Nephron (organoid): ENCODE measurements around the gene ITGA7.

Experiments used
- H3K27ac Mint-ChIP-seq, 3 experiments: 2 replicates each; pipeline ENCODE4 v1.8.0; 2020; ENCODE audit warnings: mixed read lengths in 3 of 3, mild to moderate bottlenecking in 2 of 3, moderate library complexity in 1 of 3
- H3K27me3 Mint-ChIP-seq: 2 replicates; pipeline ENCODE4 v1.8.0; 2021; ENCODE audit warnings: low read depth, mild to moderate bottlenecking, moderate library complexity, mixed read lengths
- H3K36me3 Mint-ChIP-seq: 2 replicates; pipeline ENCODE4 v1.8.0; 2020; ENCODE audit warnings: low read depth, mixed read lengths
- H3K4me1 Mint-ChIP-seq: 2 replicates; pipeline ENCODE4 v1.8.0; 2020; ENCODE audit warnings: mixed read lengths
- H3K4me3 Mint-ChIP-seq, 3 experiments: 2 replicates each; pipeline ENCODE4 v1.8.0; 2020; ENCODE audit warnings: mild to moderate bottlenecking in 3 of 3, mixed read lengths in 3 of 3, moderate library complexity in 2 of 3
- H3K9me3 Mint-ChIP-seq: 2 replicates; pipeline ENCODE4 v1.8.0; 2020; ENCODE audit warnings: mixed read lengths
- TF ChIP-seq, protein P1 (sequence below), 3 experiments: fragments of 200-600 bp; sonication (generic); IDR thresholded peaks; one replicate each; pipeline ENCODE4 v1.5.0; 2021; ENCODE audit warnings: antibody characterized with exemption in 3 of 3; ENCODE audit not compliant: unreplicated experiment in 3 of 3

ITGA7 gene

DNA sequence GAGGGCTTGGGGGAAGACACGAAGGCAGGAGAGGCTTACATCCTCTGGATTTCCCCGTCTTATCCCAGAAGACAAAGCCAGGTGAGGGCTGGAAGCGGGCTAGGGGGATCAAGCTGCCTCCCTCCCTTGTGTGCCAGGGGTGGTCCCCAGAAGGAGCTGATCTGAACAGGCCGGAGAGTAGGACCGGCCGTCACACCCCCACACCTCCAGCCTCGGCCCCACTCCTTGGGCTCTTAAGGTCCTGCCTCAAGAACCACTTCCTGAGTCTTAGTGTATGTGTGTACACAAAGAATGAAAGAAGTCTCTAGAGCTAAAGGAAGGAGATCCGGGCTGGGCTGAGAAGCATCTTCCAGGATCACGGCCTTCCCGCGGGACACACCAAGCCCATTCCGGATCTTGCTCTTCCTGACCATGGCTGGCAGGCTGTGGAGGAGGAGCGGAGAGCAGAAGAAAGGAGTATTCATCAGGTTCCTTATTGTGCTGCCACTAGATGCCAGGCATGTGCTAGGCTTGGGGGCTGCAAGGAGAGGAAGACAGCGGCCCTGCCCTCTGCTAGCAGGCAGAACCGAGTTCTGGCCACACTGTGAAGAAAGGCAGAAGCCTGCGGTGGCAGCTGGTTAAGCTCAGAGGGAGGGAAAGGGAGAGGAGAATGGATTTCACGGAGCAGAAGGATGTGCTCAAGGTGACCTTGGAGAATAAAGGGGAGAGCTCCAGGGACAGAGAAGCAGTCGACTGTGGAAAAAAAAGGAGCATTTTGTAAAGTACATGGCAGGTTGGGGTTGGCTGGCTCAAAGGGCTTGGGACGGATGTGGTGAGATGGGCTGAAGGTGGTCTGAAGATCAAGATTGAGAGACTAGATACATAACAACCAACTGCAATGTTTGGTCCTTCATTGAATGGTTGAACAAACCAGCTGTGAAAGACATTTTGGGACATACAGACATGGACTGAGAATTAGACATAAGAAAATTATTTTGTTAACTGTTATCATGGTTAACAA lies 22.4 kb upstream of the ITGA7 start:
- Mint-ChIP-seq H3K4me3 (peak overlapping the region; percentile 90 to 94 (median 90)), H3K27ac (peak overlapping the region; percentile 97), H3K36me3 (peaks cover 21% of the 10 kb centered on the region), H3K27me3 (no peaks in the 10 kb centered on the region), H3K9me3 (no peaks in the 10 kb centered on the region), H3K4me1 (peaks cover 41% of the 10 kb centered on the region)
- TF ChIP-seq, protein P1, sequence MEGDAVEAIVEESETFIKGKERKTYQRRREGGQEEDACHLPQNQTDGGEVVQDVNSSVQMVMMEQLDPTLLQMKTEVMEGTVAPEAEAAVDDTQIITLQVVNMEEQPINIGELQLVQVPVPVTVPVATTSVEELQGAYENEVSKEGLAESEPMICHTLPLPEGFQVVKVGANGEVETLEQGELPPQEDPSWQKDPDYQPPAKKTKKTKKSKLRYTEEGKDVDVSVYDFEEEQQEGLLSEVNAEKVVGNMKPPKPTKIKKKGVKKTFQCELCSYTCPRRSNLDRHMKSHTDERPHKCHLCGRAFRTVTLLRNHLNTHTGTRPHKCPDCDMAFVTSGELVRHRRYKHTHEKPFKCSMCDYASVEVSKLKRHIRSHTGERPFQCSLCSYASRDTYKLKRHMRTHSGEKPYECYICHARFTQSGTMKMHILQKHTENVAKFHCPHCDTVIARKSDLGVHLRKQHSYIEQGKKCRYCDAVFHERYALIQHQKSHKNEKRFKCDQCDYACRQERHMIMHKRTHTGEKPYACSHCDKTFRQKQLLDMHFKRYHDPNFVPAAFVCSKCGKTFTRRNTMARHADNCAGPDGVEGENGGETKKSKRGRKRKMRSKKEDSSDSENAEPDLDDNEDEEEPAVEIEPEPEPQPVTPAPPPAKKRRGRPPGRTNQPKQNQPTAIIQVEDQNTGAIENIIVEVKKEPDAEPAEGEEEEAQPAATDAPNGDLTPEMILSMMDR (IDR thresholded peaks at IDR 0.05; ENCODE audit: unreplicated experiment in 3 of 3) = peak in 2 of 3 experiments; percentile 6 to 18

DNA sequence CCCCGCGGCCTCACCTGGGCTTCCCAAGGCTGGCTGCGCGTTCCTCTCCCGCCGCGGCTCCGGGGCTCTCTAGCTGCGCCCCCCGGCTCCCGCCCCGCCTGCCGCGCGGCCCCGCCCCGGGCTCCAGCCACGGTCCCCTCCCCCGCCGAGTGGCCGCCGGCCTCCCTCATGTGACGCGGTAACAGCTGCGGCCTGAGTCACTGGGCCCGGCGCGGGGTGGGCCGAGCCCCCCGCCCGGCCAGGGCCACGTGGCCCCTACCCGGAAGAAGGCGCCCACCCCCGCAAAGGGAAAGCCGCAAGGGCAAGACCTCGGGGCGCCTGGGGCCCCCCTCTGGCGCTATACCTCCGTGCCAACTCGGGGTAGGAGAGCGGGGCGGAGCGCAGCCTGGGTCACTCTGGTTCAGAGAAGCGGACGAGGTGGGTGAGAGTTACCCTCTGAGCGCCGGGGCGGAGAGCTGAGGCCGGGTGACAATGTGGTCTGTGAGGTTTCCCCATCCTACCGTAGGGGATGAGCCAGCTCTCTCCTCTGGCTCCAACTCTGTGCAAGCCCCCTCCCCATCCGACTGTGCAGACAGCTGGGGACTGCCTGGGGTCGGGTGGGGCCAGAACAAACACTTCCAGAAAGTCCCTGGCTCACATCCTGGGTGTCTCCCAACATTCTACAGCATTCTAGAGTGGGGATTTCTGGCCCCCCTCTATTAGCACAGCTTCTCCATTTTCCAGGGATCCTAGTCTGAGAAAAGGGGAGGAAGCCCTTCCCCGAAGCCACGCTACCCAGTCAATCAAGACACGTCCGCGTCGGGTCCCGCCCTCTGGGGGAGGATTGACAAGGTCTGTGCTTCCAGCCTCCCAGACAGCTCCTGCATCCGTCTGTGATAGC lies 21.5 kb upstream of the ITGA7 start, which contains the start of gene CD63:
Gene CD63, minus strand, starts transcription at position 71 of the 880 bp plus-strand sequence. CDS start 668 bp downstream, outside the sequence.
- peak within 1 kb of the TSS; percentile 97 for H3K27ac Mint-ChIP-seq
- TF ChIP-seq, protein P1 (IDR thresholded peaks at IDR 0.05; ENCODE audit: unreplicated experiment in 3 of 3) = no peak
- H3K27me3 Mint-ChIP-seq = no peaks in the 10 kb centered on the region

DNA sequence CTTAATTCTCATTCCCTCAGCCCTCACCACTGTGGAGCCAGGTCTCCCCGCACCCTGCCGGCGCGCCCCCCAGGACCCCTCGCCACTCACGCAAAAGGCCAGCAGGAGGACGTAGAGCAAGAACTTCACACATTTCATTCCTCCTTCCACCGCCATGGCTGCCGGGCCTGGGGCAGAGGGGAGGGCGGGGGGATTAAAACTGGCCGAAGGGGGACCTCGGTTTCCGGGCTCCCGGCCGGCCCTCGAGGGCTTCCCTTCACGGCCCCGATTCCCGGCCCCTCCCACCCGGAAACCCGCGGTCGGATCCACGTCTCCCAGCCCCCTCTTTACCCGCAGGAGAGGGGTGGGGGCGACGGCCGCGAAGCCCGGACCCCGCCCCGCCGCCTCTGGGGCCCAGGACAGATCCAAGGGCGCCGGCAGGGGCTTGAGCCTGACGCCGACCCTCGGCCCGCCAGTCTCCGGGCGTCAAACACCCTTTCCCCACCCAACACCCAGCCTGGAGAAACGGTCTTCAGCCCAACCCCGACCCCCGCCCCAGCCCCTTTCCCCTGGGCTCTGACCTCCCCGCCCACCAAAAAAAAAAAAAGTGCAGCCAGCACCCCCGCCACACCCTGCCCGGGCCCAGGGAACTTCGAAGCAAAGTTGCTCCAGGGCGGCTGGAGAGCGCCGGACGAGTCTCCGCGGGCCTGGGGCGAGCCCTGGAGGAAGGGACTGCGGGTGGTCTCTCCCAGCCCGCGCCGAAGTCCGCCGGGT lies 20.7 kb upstream of the ITGA7 start:
- Mint-ChIP-seq H3K9me3 (no peaks in the 10 kb centered on the region), H3K4me3 (peak overlapping the region; percentile 90 to 94 (median 90)), H3K27me3 (peaks cover 5% of the 10 kb centered on the region), H3K27ac (peak overlapping the region; percentile 86 to 97 (median 95)), H3K36me3 (peaks cover 35% of the 10 kb centered on the region), H3K4me1 (peaks cover 53% of the 10 kb centered on the region)
- TF ChIP-seq, protein P1 (IDR thresholded peaks at IDR 0.05; ENCODE audit: unreplicated experiment in 3 of 3) = no peak

More for the DNA sequence above, 21.5 kb upstream of the ITGA7 start, which contains the start of gene CD63:
- H3K36me3 Mint-ChIP-seq = peaks cover 30% of the 10 kb centered on the region
- H3K4me1 Mint-ChIP-seq = peaks cover 48% of the 10 kb centered on the region
- no peaks in the 10 kb centered on the region for H3K9me3 Mint-ChIP-seq
- peak within 1 kb of the TSS; percentile 90 to 94 (median 90) for H3K4me3 Mint-ChIP-seq

- Mint-ChIP-seq H3K4me3 (peak overlapping the region; percentile 90 to 94 (median 90)), H3K27me3 (peaks cover 5% of the 10 kb centered on the region), H3K36me3 (peaks cover 38% of the 10 kb centered on the region), H3K9me3 (no peaks in the 10 kb centered on the region), H3K27ac (peak overlapping the region; percentile 86 to 97 (median 95)), H3K4me1 (peaks cover 56% of the 10 kb centered on the region)
- TF ChIP-seq, protein P1 (IDR thresholded peaks at IDR 0.05; ENCODE audit: unreplicated experiment in 3 of 3) = no peak
These were observed 20.0 kb upstream of the ITGA7 start for GRCh38 chr12:55727643-55728185.

- peaks cover 56% of the 10 kb centered on the region for H3K4me1 Mint-ChIP-seq
- TF ChIP-seq, protein P1 (IDR thresholded peaks at IDR 0.05; ENCODE audit: unreplicated experiment in 3 of 3) = no peak
- no peaks in the 10 kb centered on the region for H3K9me3 Mint-ChIP-seq
- H3K27ac Mint-ChIP-seq = peak overlapping the region; percentile 86 to 97 (median 95)
- peaks cover 5% of the 10 kb centered on the region for H3K27me3 Mint-ChIP-seq
- H3K36me3 Mint-ChIP-seq = peaks cover 38% of the 10 kb centered on the region
- H3K4me3 Mint-ChIP-seq = peak overlapping the region; percentile 90 to 94 (median 90)
These were observed 19.3 kb upstream of the ITGA7 start for GRCh38 chr12:55726971-55727370.
